DMS 273 (cell line): ENCODE data around the gene CD302.
"Not testable (repeated sequence)": the region's sequence is repeated elsewhere in the genome, so short reads cannot be mapped to it uniquely, and the experiment has no call there.

Experiments used
- DNase-seq: peaks from one replicate; lab custom pipeline; 2025; ENCODE audit not compliant: unreplicated experiment; lab: John Stamatoyannopoulos, UW

Gene CD302

DNA sequence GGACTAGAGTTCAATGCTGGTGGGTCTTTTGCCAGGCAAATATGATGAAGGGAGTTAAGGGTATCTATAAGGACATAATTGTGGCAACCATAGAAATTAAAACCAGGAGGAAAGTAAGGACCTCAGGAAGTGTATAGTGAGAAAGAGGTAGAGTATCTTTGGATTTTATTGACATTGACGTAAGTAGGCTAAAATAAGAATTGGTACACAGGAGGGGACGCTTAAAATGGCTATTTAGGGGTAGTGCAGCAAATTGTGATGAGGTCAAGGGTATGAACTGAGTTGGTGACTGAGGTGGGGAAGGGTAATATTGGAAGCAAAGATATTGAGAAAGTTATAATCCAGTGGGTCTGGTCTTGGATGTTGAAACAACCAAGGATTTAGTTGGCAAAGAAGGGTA, 43.0 kb downstream of the CD302 start:
- no peak for DNase-seq

DNA sequence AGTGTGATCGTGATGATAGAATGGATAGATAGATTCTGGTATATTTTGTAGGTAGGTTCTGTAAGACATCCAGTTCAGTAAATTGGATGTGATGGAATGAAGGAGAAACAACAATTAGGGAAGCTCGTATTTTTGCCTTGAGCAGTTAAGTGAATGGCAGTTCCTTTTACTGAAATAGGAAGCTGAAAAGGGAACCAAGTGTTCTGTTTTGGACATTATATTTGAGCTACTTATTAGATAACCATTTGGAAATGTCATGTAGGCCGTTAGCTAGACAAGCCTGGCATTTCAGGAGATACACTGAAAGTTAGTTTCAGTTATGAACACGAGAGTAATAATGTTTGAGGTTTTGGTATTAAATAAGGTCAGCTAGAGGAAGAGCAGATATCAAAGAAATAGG, 44.2 kb downstream of the CD302 start:
- no peak for DNase-seq

DNA sequence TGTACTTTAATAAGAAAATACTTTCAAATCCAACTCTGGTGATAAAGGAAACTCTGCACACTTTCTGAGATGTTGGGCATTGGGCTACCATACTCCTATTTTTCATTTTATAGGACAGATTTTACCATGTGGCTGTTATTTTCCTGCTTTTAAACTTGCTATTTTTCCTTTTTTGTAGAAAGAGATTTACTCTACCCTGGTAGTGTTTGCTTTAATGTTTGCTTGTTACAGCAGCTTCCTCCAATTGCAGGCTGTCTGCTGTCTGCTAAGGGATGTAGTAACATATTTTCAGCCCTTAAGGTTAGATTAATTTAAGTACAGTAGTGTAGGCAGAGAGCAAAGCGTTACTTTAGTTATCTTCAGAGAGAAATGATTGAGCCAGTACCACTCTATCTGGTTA, 47.1 kb downstream of the CD302 start:
- no peak for DNase-seq

DNA sequence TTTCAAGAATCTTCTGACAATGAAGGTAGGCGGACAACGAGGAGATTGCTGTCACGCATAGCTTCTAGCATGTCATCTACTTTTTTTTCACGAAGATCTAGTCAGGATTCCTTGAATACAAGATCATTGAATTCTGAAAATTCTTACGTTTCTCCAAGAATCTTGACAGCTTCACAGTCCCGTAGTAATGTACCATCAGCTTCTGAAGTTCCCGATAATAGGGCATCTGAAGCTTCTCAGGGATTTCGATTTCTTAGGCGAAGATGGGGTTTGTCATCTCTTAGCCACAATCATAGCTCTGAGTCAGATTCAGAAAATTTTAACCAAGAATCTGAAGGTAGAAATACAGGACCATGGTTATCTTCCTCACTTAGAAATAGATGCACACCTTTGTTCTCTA, 49.9 kb downstream of the CD302 start:
- DNase-seq, result no peak

DNA sequence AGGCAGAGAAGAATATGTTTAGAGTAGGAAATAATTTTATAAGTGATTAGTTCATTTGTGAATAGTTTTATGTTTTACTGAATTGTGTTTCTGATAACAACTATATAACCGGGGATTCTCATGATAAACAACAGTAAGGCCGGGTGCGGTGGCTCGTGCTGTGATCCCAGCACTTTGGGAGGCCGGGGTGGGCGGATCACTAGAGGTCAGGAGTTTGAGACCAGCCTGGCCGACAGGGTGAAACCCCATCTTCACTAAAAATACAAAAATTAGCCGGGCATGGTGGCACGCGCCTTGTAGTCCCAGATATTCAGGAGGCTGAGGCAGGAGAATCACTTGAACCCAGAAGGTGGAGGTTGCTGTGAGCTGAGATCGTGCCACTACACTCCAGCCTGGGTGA, 52.8 kb downstream of the CD302 start:
- not testable (repeated sequence) for DNase-seq

DNA sequence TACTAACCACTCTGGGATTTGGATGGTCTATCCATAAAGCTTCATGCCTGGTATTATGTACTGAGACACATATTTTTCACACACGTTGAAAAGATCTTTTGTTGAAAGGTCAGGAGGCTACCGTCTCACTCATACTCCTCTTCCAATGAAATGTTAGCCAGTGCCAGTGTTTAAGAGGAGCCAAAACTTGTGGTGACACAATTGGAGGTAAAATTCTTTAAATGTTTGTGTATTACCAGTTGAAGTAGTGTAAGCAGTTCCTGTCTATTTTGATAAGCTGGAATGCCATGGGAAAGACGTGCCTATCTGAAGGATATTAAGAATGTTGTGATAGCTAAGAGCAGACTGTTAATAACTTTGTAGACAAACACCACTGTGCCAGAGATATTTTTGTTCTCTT, 53.6 kb downstream of the CD302 start:
- DNase-seq, result no peak

DNA sequence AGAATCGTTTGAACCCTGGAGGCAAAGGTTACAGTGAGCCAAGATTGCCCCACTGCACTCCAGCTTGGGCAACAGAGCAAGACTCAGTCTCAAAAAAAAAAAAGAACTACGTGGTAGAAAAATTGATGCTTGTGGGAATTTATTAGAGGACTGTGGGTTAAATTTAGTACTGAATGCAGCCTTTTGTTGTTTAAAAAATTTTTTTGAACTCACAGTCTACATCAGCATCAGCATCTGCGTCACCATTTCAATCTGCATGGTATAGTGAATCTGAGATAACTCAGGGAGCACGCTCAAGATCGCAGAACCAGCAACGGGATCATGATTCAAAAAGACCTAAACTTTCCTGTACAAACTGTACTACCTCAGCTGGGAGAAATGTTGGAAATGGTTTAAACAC, 55.2 kb downstream of the CD302 start:
- DNase-seq, result no peak

DNA sequence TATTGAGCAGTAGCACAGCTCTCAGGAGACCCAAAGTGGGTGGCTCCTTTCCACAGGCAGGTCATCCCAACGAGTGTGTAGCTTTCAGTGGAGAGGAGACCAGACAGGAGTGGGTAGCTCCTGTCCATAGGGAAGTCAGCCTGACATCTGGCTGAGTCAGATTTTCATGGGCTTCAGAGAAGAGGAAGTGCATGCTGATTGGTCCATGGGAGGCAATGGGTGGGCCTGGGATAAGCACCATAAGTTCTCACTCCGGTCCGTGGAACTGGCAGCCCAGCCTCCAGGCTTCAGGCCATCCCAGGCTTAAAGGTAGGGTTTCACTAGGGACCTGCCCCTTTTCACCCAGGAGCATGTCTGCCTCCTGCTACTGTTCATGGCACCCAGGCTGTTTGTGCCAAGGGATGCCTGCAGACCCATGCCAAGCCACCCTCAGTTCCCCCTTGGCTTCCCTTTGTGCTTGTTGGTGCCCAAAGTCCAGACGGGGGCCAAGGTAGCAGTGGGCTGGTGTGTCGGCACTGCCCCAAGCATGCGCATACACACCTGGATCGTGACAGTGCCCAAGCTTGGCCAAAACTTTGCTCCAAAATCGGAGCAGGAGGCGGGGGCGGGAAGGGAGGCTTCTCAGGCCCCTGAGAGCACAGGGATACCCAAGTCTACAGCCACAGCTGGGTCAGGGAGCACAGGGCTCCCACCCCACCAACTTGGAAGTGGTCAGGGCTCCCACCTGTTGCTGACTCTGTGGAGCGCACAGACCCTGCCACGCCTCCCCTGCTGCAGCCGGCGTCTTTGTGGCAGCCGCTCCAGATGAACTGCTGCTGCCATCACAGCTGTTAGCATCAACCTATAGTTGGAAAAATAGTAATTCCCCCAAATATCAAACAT, 59.3 kb downstream of the CD302 start:
- peak; percentile 20 for DNase-seq

DNA sequence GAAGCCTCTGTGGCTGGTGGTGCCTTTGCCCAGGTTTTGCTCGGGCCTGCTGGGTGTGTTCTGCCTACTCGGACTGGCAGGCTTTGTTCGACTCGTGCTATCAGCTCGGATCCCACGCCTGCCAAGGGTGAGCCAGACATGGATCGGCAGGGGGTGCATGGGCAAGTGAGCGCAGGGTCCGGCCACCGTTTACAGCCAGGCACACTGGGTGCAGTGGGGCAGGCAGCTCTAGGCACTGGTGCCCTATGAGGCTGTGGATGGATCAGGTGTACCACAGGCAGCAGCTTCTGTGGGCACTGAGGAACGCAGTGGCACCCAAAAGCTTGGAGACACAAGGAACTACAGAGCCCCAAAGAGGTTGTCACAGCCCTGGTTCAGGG, 60.1 kb downstream of the CD302 start:
- no peak for DNase-seq

DNA sequence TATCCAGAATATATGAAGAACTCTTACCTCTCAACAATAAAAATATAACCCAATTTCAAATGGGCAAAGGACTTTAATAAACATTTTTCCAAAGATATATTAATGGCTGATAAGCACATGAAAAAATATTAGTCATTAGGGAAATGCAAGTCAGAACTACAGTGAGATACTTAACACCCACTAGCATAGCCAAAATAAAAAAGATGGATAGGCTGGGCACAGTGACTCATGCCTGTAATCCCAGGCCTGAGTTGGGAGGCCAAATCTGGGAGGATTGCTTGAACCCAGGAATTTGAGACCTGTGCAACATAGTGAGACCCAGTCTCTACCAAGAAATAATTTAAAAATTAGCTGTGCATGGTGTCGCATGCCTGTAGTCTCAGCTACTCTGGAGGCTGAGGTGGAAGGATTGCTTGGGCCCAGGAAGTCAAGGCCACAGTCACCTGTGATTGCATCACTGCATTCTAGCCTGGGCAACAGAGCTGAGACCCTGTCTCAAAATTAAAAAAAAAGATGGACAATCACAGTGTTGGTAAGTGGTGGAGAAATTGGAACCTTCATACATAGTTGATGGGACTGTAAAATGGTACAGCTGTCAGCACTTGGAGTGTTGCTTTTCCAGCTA, 60.6 kb downstream of the CD302 start:
- DNase-seq, result no peak

DNA sequence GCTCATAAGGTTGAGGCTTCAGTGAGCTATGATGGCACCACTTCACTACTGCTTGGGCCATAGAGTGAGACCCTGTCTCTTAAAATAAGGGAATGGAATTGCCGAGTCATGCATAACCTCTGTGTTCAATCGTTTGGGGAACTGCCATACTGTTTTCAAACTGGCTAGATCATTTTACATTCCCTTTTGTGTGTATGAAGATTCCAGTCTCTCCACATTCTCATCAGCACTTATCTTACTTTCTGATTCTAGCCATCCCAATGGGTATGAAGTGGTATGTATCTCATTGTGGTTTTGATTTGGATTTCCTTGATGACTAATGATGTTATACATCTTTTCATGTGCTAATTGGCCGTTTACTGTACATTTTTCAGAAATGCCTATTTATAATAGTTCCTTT, 62.0 kb downstream of the CD302 start:
- no peak for DNase-seq

DNA sequence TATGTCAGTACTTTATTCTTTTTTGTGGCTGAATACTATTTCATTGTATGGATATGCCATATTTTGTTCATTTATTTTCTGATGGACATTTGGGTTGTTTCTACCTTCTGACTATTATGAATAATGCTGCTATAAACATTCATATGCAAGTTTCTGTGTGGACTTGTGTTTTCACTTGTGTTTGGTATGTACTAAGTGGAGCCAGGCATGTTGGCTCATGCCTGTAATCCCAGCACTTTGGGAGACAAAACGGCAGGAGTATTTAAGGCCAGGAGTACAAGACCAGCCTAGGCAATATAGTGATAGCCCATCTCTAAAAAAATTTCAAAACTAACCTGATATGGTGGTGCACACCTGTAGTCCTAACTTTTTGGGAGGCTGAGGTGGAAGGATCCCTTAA, 62.4 kb downstream of the CD302 start:
- no peak for DNase-seq

DNA sequence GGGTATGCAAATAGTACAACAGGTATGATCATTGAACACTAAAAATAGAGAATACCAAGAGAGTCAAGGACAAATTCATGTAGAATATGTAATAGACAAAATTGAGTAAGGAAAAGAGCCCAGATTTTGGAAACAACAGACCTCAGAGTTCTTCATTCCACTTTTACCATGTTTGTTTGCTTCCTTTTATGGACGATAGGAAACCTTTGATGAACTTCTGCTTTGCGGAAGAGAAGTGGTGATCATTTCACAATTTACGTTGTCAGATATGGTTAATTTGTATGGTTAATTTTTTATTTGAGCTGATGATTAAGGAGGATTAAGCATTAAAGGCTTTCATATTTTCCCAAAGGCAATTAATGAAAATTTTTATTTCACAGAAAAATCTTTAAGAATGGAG, 69.4 kb downstream of the CD302 start:
- no peak for DNase-seq

DNA sequence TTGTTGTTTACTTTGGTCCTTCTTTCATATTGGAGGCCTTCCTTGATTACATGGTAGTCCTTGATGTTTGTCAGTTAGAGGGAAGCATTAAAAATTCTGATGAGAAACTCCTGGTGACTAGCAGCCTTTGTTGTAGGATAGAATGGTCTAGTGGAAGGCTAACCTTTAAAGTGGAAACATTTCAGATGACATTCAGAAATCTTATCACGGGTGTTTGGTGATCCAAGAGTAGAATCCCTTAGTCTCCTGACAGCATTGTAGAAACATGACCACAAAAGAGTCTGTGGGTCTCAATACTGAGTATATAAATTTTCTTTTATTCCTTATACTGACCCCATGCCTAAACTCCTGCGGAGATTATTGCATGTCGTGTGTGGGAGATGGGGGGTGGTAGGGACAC, 72.3 kb downstream of the CD302 start:
- no peak for DNase-seq

DNA sequence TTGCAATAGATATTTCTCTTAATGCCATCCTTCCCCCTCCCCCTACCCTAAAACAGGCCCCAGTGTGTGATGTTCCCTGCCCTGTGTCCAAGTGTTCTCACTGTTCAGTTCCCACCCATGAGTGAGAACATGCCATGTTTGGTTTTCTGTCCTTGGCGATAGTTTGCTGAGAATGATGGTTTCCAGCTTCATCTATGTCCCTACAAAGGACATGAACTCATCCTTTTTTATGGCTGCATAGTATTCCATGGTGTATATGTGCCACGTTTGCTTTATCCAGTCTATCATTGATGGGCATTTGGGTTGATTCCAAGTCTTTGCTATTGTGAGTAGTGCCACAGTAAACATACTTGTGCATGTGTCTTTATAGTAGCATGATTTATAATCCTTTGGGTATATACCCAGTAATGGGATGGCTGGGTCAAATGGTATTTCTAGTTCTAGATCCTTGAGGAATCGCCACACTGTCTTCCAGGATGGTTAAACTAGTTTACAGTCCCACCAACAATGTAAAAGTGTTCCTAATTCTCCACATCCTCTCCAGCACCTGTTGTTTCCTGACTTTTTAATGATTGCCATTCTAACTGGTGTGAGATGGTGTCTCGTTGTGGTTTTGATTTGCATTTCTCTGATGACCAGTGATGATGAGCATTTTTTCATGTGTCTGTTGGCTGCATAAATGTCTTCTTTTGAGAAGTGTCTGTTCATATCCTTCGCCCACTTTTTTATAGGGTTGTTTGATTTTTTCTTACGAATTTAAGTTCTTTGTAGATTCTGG, 73.0 kb downstream of the CD302 start:
- DNase-seq, result not testable (repeated sequence)

DNA sequence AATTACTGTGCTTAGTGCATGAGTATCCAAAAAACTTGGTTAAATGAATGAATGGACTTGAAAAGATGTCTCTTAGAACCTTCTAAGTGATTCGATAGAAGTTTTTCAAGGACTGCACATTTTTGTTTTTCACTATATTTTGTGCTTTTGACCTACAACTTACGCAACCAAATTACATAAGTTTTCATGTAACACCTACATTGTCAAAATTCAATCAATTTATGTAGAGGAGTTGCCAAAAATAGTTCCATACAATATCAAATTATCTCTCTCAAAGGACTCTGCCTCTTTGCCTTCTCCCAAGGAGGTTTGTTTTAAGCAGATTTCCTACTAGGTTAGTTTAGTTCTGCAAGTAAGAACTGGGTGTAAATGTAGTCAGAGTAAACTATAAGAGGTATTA, 75.4 kb downstream of the CD302 start:
- no peak for DNase-seq

DNA sequence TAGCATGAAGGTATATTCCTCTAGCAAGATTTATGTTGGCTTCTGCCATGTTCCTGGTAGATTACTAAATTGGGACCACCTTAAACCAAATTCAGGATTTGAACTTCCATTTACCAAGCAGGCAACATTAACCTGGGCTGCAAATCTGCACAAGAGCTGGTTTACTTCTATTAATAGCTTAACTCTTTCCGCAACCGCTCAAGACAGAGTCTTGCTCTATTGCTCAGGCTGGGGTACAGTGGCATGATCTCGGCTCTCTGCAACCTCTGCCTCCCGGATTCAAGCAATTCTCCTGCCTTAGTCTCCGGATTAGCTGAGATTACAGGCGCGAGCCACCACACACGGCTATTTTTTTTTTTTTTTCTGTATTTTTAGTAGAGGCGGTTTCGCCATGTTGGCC, 77.3 kb downstream of the CD302 start:
- DNase-seq, result no peak
